Measurements from ENCODE around the gene PPP2R5C.

Gene PPP2R5C

GRCh38 chr14:101817501-101818001, 56.0 kb downstream of the PPP2R5C start:
- peaks cover 3% of the 10 kb centered on the region; the same call in 1 of the 2 replicates for H3K4me1 ChIP-seq (ENCODE audit: control insufficient read depth, insufficient read depth, low read length)
- H3K27ac ChIP-seq (ENCODE audit: extremely low read depth, low read depth, low read length): no peak overlapping the region
- H3K4me3 ChIP-seq (ENCODE audit: low read depth, low read length): no peak overlapping the region
- no peak for TF ChIP-seq ZNF658 (tag by site-specific recombination; IDR thresholded peaks at IDR 0.05)
- TF ChIP-seq ZNF19 (tag by site-specific recombination; IDR thresholded peaks at IDR 0.05; ENCODE audit: low read depth): no peak
- no peak for TF ChIP-seq ZNF311 (tag by site-specific recombination; IDR thresholded peaks at IDR 0.05; ENCODE audit: borderline replicate concordance)
- TF ChIP-seq ZFP41 (tag by site-specific recombination; IDR thresholded peaks at IDR 0.05; ENCODE audit: borderline replicate concordance): no peak
- TF ChIP-seq KLF1 (tag by site-specific recombination; IDR thresholded peaks at IDR 0.05): no peak
- H3K9me3 ChIP-seq (ENCODE audit: control insufficient read depth, insufficient read depth, low read depth, low read length): no peaks in the 10 kb centered on the region
- CTCF ChIA-PET: no interaction called here
- POLR2A ChIA-PET: interaction anchor here (1.3 kb wide), 1 partner anchor 9 kb away, joined by 7 read pairs; no protein-coding TSS in a partner anchor
- H3K36me3 ChIP-seq (ENCODE audit: control insufficient read depth in 2 of 2, insufficient read depth in 1 of 2, low read length in 2 of 2): peaks cover 0 to 33% of the 10 kb centered on the region in 2 experiments; a peak in 2 of 3 replicates

- H3K27ac ChIP-seq (ENCODE audit: extremely low read depth, low read depth, low read length): no peak overlapping the region
Observed at GRCh38 chr14:101819251-101819990, 57.9 kb downstream of the PPP2R5C start.

DNA sequence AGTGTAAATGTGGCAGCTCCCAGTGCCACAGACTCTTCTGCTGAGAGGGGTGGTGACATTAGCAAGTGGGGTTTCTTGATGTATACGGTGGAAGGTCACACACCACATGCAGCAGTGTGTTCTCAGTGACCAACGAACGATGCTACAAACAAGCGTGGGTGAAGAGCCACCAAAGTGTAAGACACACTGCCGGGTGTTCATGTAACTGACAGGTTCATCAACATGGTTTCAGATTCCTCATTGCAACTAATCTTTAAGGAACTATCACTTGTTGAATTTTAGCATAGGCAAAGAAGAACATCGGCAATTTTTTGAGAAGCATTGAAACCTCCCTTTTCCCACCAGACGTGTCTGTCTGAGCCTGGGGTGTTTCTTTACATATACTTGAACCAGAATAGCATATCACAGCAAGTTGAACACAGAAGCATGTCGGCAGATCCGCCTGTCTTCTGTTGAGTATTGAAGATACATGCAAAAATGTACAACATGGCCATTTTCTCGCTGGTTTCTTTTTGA, 58.8 kb downstream of the PPP2R5C start:
- Histone ChIP-seq H3K9me3 (ENCODE audit: control insufficient read depth, insufficient read depth, low read depth, low read length) (no peaks in the 10 kb centered on the region), H3K4me1 (ENCODE audit: control insufficient read depth, insufficient read depth, low read length) (peaks cover 5% of the 10 kb centered on the region; the same call in 1 of the 2 replicates), H3K4me3 (ENCODE audit: low read depth, low read length) (no peak overlapping the region), H3K36me3 (ENCODE audit: control insufficient read depth in 2 of 2, insufficient read depth in 1 of 2, low read length in 2 of 2) (peaks cover 0 to 38% of the 10 kb centered on the region in 2 experiments), H3K27ac (ENCODE audit: extremely low read depth, low read depth, low read length) (no peak overlapping the region)
- CTCF ChIA-PET: interaction anchor here (0.6 kb wide), 1 partner anchor 186 kb away, joined by 4 read pairs; no protein-coding TSS in a partner anchor
- POLR2A ChIA-PET: no interaction called here
- no peak for TF ChIP-seq ZNF621 (tag by site-specific recombination; IDR thresholded peaks at IDR 0.05)
- no peak for TF ChIP-seq ZBTB1 (tag by site-specific recombination; IDR thresholded peaks at IDR 0.05)
- peak; percentile 47; the same call in 1 of the 2 replicates for TF ChIP-seq SCRT2 (tag by site-specific recombination; IDR thresholded peaks at IDR 0.05)
- TF ChIP-seq ZNF169 (tag by site-specific recombination; IDR thresholded peaks at IDR 0.05): no peak
- no peak for TF ChIP-seq WT1 (tag by site-specific recombination; IDR thresholded peaks at IDR 0.05)

More at GRCh38 chr14:101819251-101819990, 57.9 kb downstream of the PPP2R5C start:
- no peak overlapping the region for H3K4me3 ChIP-seq (ENCODE audit: low read depth, low read length)
- peaks cover 5% of the 10 kb centered on the region; the same call in 1 of the 2 replicates for H3K4me1 ChIP-seq (ENCODE audit: control insufficient read depth, insufficient read depth, low read length)
- POLR2A ChIA-PET: no interaction called here
- H3K36me3 ChIP-seq (ENCODE audit: control insufficient read depth in 2 of 2, insufficient read depth in 1 of 2, low read length in 2 of 2): peaks cover 0 to 38% of the 10 kb centered on the region in 2 experiments; a peak in 2 of 3 replicates
- TF ChIP-seq ZEB2 (tag by site-specific recombination; IDR thresholded peaks at IDR 0.05) (no peak), BCL11A (tag by site-specific recombination; IDR thresholded peaks at IDR 0.05; ENCODE audit: low read depth) (no peak), ZIC2 (tag by site-specific recombination; IDR thresholded peaks at IDR 0.05) (peak; percentile 60), GLIS1 (tag by site-specific recombination; IDR thresholded peaks at IDR 0.05) (0 out of 2 replicates have a peak, but pooled peaks have one; percentile 14), ZNF391 (tag by site-specific recombination; IDR thresholded peaks at IDR 0.05; ENCODE audit: borderline replicate concordance, low read depth) (no peak)
- no peaks in the 10 kb centered on the region for H3K9me3 ChIP-seq (ENCODE audit: control insufficient read depth, insufficient read depth, low read depth, low read length)
- CTCF ChIA-PET: interaction anchor here (0.6 kb wide), 1 partner anchor 187 kb away, joined by 4 read pairs; no protein-coding TSS in a partner anchor

DNA sequence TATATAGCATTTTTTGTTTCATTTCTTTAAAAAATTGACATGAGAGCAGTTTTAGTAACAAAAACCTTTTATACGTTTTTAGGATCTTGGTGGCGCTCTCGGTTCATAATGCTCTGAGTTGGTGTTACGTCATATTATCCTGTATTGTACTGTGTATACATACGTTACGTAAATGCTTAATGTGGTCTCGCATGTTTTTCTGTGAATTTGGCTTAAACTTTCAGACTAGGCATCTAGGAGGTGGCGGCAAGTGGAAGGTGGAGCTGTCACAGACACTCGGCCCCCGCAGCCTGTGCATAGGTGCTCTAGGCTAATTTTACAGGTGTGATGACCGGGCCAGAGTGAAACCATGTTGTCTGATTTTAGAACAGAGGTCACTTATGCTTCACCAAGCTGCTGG, 60.0 kb downstream of the PPP2R5C start:
- H3K27ac ChIP-seq (ENCODE audit: extremely low read depth, low read depth, low read length): no peak overlapping the region
- ChIA-PET POLR2A (no interaction called here), CTCF (no interaction called here)

More for the DNA sequence above, 60.0 kb downstream of the PPP2R5C start:
- peaks cover 0 to 46% of the 10 kb centered on the region in 2 experiments for H3K36me3 ChIP-seq (ENCODE audit: control insufficient read depth in 2 of 2, insufficient read depth in 1 of 2, low read length in 2 of 2)
- TF ChIP-seq ZNF488 (tag by site-specific recombination; IDR thresholded peaks at IDR 0.05) (no peak), ZNF585B (tag by site-specific recombination; IDR thresholded peaks at IDR 0.05) (no peak), ZNF530 (tag by site-specific recombination; IDR thresholded peaks at IDR 0.05; ENCODE audit: low read depth) (no peak), ZNF404 (tag by site-specific recombination; IDR thresholded peaks at IDR 0.05) (no peak), ZNF26 (tag by site-specific recombination; IDR thresholded peaks at IDR 0.05) (no peak), ZNF776 (tag by site-specific recombination; IDR thresholded peaks at IDR 0.05; ENCODE audit: borderline replicate concordance) (no peak), ZNF654 (tag by site-specific recombination; IDR thresholded peaks at IDR 0.05; ENCODE audit: low read depth) (no peak)
- TF ChIP-seq, protein P1, sequence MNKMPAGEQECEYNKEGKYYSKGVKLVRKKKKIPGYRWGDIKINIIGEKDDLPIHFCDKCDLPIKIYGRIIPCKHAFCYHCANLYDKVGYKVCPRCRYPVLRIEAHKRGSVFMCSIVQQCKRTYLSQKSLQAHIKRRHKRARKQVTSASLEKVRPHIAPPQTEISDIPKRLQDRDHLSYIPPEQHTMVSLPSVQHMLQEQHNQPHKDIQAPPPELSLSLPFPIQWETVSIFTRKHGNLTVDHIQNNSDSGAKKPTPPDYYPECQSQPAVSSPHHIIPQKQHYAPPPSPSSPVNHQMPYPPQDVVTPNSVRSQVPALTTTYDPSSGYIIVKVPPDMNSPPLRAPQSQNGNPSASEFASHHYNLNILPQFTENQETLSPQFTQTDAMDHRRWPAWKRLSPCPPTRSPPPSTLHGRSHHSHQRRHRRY (tag by site-specific recombination; IDR thresholded peaks at IDR 0.05): no peak
- peaks cover 5% of the 10 kb centered on the region; the same call in 1 of the 2 replicates for H3K4me1 ChIP-seq (ENCODE audit: control insufficient read depth, insufficient read depth, low read length)
- no peaks in the 10 kb centered on the region for H3K9me3 ChIP-seq (ENCODE audit: control insufficient read depth, insufficient read depth, low read depth, low read length)
- H3K4me3 ChIP-seq (ENCODE audit: low read depth, low read length): no peak overlapping the region

Data from HEK293 (cell line).